ENCODE results near the gene RBM38.
A peak's percentile ranks its signal among the peaks of the same experiment; 100 is the strongest.

The RBM38 gene

GRCh38 chr20:57431539-57431835 lies 40.3 kb downstream of the RBM38 start:
- Mint-ChIP-seq H3K27me3 (peaks cover 7% of the 10 kb centered on the region), H3K9me3 (peaks cover 2% of the 10 kb centered on the region), H3K27ac (peak overlapping the region; percentile 96), H3K4me1 (peaks cover 78% of the 10 kb centered on the region), H3K4me3 (no peak overlapping the region), H3K36me3 (peaks cover 10% of the 10 kb centered on the region)
- no peak for DNase-seq
- CTCF ChIA-PET, result no interaction called here

- H3K27ac Mint-ChIP-seq, result peak overlapping the region; percentile 96
- CTCF ChIA-PET, result interaction anchor here (1.2 to 4.0 kb wide), 2 partner anchors 35 to 47 kb away, joined by 4 to 26 read pairs; no protein-coding TSS in a partner anchor
- H3K4me3 Mint-ChIP-seq, result peak overlapping the region; percentile 53
- H3K36me3 Mint-ChIP-seq, result peaks cover 10% of the 10 kb centered on the region
- peaks cover 74% of the 10 kb centered on the region for H3K4me1 Mint-ChIP-seq
- peaks cover 2% of the 10 kb centered on the region for H3K9me3 Mint-ChIP-seq
- DNase-seq, result no peak
- peaks cover 11% of the 10 kb centered on the region for H3K27me3 Mint-ChIP-seq
Measured at GRCh38 chr20:57432480-57432861, 41.3 kb downstream of the RBM38 start.

GRCh38 chr20:57432862-57433491 lies 41.8 kb downstream of the RBM38 start:
- Mint-ChIP-seq H3K27ac (peak overlapping the region; percentile 96), H3K4me3 (peak overlapping the region; percentile 53), H3K4me1 (peaks cover 74% of the 10 kb centered on the region), H3K9me3 (peaks cover 2% of the 10 kb centered on the region), H3K36me3 (peaks cover 10% of the 10 kb centered on the region), H3K27me3 (peaks cover 13% of the 10 kb centered on the region)
- peak; percentile 88 for DNase-seq
- CTCF ChIA-PET, result interaction anchor here (1.0 to 4.0 kb wide), 5 partner anchors 24 to 53 kb away, joined by 3 to 26 read pairs (median 4); no protein-coding TSS in a partner anchor

- peaks cover 78% of the 10 kb centered on the region for H3K4me1 Mint-ChIP-seq
Measured at GRCh38 chr20:57433657-57434389, 42.6 kb downstream of the RBM38 start.

GRCh38 chr20:57434390-57434700 lies 43.1 kb downstream of the RBM38 start:
- Mint-ChIP-seq H3K4me3 (no peak overlapping the region), H3K9me3 (peaks cover 2% of the 10 kb centered on the region), H3K27me3 (peaks cover 13% of the 10 kb centered on the region), H3K27ac (peak overlapping the region; percentile 96), H3K36me3 (peaks cover 10% of the 10 kb centered on the region), H3K4me1 (peaks cover 77% of the 10 kb centered on the region)
- CTCF ChIA-PET, result interaction anchor here (1.2 to 4.0 kb wide), 6 partner anchors 22 to 54 kb away, joined by 3 to 26 read pairs (median 6); partner anchors contain the start of gene RBM38
- DNase-seq, result no peak

More at GRCh38 chr20:57433657-57434389, 42.6 kb downstream of the RBM38 start:
- Mint-ChIP-seq H3K36me3 (peaks cover 10% of the 10 kb centered on the region), H3K27ac (peak overlapping the region; percentile 96), H3K4me3 (no peak overlapping the region), H3K27me3 (peaks cover 13% of the 10 kb centered on the region), H3K9me3 (peaks cover 2% of the 10 kb centered on the region)
- CTCF ChIA-PET, result interaction anchor here (1.0 to 4.0 kb wide), 4 partner anchors 25 to 54 kb away, joined by 3 to 26 read pairs (median 14); no protein-coding TSS in a partner anchor
- peak; percentile 78 for DNase-seq

GRCh38 chr20:57435105-57435497 lies 43.9 kb downstream of the RBM38 start:
- no peak for DNase-seq
- Mint-ChIP-seq H3K36me3 (peaks cover 10% of the 10 kb centered on the region), H3K27ac (peak overlapping the region; percentile 96), H3K27me3 (peaks cover 15% of the 10 kb centered on the region), H3K9me3 (peaks cover 2% of the 10 kb centered on the region), H3K4me3 (peak overlapping the region; percentile 31), H3K4me1 (peaks cover 72% of the 10 kb centered on the region)
- CTCF ChIA-PET, result interaction anchor here (0.6 to 4.0 kb wide), 9 partner anchors 22 to 63 kb away, joined by 3 to 26 read pairs (median 3); partner anchors contain the start of gene RBM38

GRCh38 chr20:57435498-57436222 lies 44.5 kb downstream of the RBM38 start:
- Mint-ChIP-seq H3K4me1 (peaks cover 77% of the 10 kb centered on the region), H3K27ac (peak overlapping the region; percentile 96), H3K36me3 (peaks cover 10% of the 10 kb centered on the region)

GRCh38 chr20:57436223-57436545 lies 45.0 kb downstream of the RBM38 start:
- peaks cover 71% of the 10 kb centered on the region for H3K4me1 Mint-ChIP-seq
- peaks cover 10% of the 10 kb centered on the region for H3K36me3 Mint-ChIP-seq
- no peak overlapping the region for H3K4me3 Mint-ChIP-seq
- CTCF ChIA-PET, result interaction anchor here (0.9 to 4.0 kb wide), 4 partner anchors 39 to 62 kb away, joined by 4 to 26 read pairs (median 16); partner anchors contain the start of gene RBM38
- peaks cover 2% of the 10 kb centered on the region for H3K9me3 Mint-ChIP-seq
- H3K27me3 Mint-ChIP-seq, result peaks cover 15% of the 10 kb centered on the region
- no peak for DNase-seq
- no peak overlapping the region for H3K27ac Mint-ChIP-seq

More at GRCh38 chr20:57435498-57436222, 44.5 kb downstream of the RBM38 start:
- Mint-ChIP-seq H3K27me3 (peaks cover 15% of the 10 kb centered on the region), H3K9me3 (peaks cover 2% of the 10 kb centered on the region), H3K4me3 (peak overlapping the region; percentile 31)
- peak; percentile 67 for DNase-seq
- CTCF ChIA-PET, result interaction anchor here (0.6 to 4.0 kb wide), 9 partner anchors 23 to 63 kb away, joined by 3 to 26 read pairs (median 3); partner anchors contain the start of gene RBM38

- H3K4me3 Mint-ChIP-seq, result no peak overlapping the region
- CTCF ChIA-PET, result interaction anchor here (1.1 kb wide), 1 partner anchor 56 kb away, joined by 3 read pairs; no protein-coding TSS in a partner anchor
- H3K27me3 Mint-ChIP-seq, result peaks cover 15% of the 10 kb centered on the region
- no peak overlapping the region for H3K27ac Mint-ChIP-seq
- DNase-seq, result no peak
- peaks cover 2% of the 10 kb centered on the region for H3K9me3 Mint-ChIP-seq
- H3K4me1 Mint-ChIP-seq, result peaks cover 61% of the 10 kb centered on the region
- peaks cover 10% of the 10 kb centered on the region for H3K36me3 Mint-ChIP-seq
Measured at GRCh38 chr20:57437267-57437666, 46.1 kb downstream of the RBM38 start.

GRCh38 chr20:57437672-57438330 lies 46.6 kb downstream of the RBM38 start:
- peaks cover 2% of the 10 kb centered on the region for H3K9me3 Mint-ChIP-seq
- peaks cover 5% of the 10 kb centered on the region for H3K36me3 Mint-ChIP-seq
- no peak overlapping the region for H3K27ac Mint-ChIP-seq
- peaks cover 15% of the 10 kb centered on the region for H3K27me3 Mint-ChIP-seq
- peaks cover 55% of the 10 kb centered on the region for H3K4me1 Mint-ChIP-seq
- no peak overlapping the region for H3K4me3 Mint-ChIP-seq
- DNase-seq, result no peak
- CTCF ChIA-PET, result interaction anchor here (1.1 kb wide), 1 partner anchor 56 kb away, joined by 3 read pairs; no protein-coding TSS in a partner anchor

GRCh38 chr20:57438552-57438951 lies 47.4 kb downstream of the RBM38 start:
- Mint-ChIP-seq H3K4me3 (no peak overlapping the region), H3K9me3 (peaks cover 2% of the 10 kb centered on the region), H3K36me3 (peaks cover 4% of the 10 kb centered on the region), H3K4me1 (peaks cover 48% of the 10 kb centered on the region), H3K27me3 (peaks cover 20% of the 10 kb centered on the region), H3K27ac (no peak overlapping the region)
- DNase-seq, result no peak
- CTCF ChIA-PET, result interaction anchor here (1.1 to 1.2 kb wide), 2 partner anchors 57 to 87 kb away, joined by 3 read pairs; partner anchors contain the start of gene RAE1

GRCh38 chr20:57439432-57439831 lies 48.2 kb downstream of the RBM38 start:
- Mint-ChIP-seq H3K36me3 (no peaks in the 10 kb centered on the region), H3K27me3 (peaks cover 22% of the 10 kb centered on the region), H3K9me3 (no peaks in the 10 kb centered on the region), H3K4me1 (peaks cover 39% of the 10 kb centered on the region), H3K4me3 (no peak overlapping the region), H3K27ac (no peak overlapping the region)
- no peak for DNase-seq
- CTCF ChIA-PET, result interaction anchor here (1.2 kb wide), 1 partner anchor 88 kb away, joined by 3 read pairs; the partner anchor contains the start of gene RAE1

GRCh38 chr20:57439993-57440392 lies 48.8 kb downstream of the RBM38 start:
- Mint-ChIP-seq H3K27me3 (peaks cover 28% of the 10 kb centered on the region), H3K27ac (peak overlapping the region; percentile 10), H3K9me3 (no peaks in the 10 kb centered on the region), H3K4me1 (peaks cover 33% of the 10 kb centered on the region), H3K4me3 (no peak overlapping the region), H3K36me3 (no peaks in the 10 kb centered on the region)
- DNase-seq, result no peak
- CTCF ChIA-PET, result no interaction called here
